Tibial nerve (tissue), 4 donors: ENCODE data around the gene GTF3C1. TPM values are rescaled to one million over a fixed set of nuclear protein-coding genes. Genes with fewer than 3 reads are reported as not detected.

ENCODE experiments used
- DNase-seq, 2 donors: peaks; one replicate each; pipeline ENCODE4 v3.0.0-alpha.2; 2019; ENCODE audit warnings: low spot score in 2 of 2
- H3K27ac ChIP-seq, 4 donors: fragments of 200-600 bp; sonication (generic) in 3 of 4; one replicate each; pipeline ENCODE4 v1.5.1; 2017 to 2019; ENCODE audit warnings: mild to moderate bottlenecking in 1 of 4
- H3K27me3 ChIP-seq, 2 donors: fragments of 200-600 bp; sonication (generic) in 1 of 2; one replicate each; pipeline versions ENCODE4 v1.5.1 to v1.6.0; 2017 to 2019
- H3K36me3 ChIP-seq, 3 donors: fragments of 200-600 bp; sonication (generic); one replicate each; pipeline ENCODE4 v1.5.1; 2018 to 2019
- H3K4me1 ChIP-seq, 4 donors: fragments of 200-600 bp; sonication (generic) in 3 of 4; one replicate each; pipeline ENCODE4 v1.5.1; 2017 to 2019
- H3K4me3 ChIP-seq, 4 donors: fragments of 200-600 bp; sonication (generic) in 3 of 4; one replicate each; pipeline ENCODE4 v1.5.1; 2017 to 2019; ENCODE audit warnings: mild to moderate bottlenecking in 1 of 4, moderate library complexity in 1 of 4
- H3K9me3 ChIP-seq, 4 donors: fragments of 200-600 bp; sonication (generic) in 3 of 4; one replicate each; pipeline ENCODE4 v1.5.1; 2017 to 2019
- CTCF ChIP-seq, 5 experiments: fragments of 200-600 bp in 3 of 5; fragments of 450-650 bp in 2 of 5; sonication (generic) in 3 of 5; IDR thresholded peaks; one replicate each; pipeline ENCODE4 v1.5.1; 2016 to 2019; ENCODE audit warnings: antibody characterized with exemption in 5 of 5, mild to moderate bottlenecking in 3 of 5, moderate library complexity in 2 of 5
- EP300 ChIP-seq, 2 donors: sonication (generic); formaldehyde crosslinking; IDR thresholded peaks; one replicate each; pipeline ENCODE4 v1.6.1; 2017; ENCODE audit warnings: antibody characterized with exemption in 2 of 2, mild to moderate bottlenecking in 1 of 2
- POLR2A ChIP-seq, 2 donors: fragments of 450-650 bp; IDR thresholded peaks; one replicate each; pipeline ENCODE4 v1.6.1; 2017; ENCODE audit warnings: antibody characterized with exemption in 2 of 2, mild to moderate bottlenecking in 2 of 2, moderate library complexity in 2 of 2
- WGBS, 2 donors: methylation state at CpG; one replicate each; pipeline ENCODE4 v1.1.5; 2018; 5-methylcytosine and 5-hydroxymethylcytosine counted together
- total RNA-seq, 4 donors: library from RNA; depleted of rRNA; stranded (reverse); fragments of >200 nt; gene quantifications; one replicate each; pipeline ENCODE4 v1.1.0, GENCODE V29; 2016

GTF3C1 gene
- total RNA-seq, 4 donors from 2014 or later: 66.7 to 92.4 (median 69.9) TPM

- Histone ChIP-seq H3K27ac (no peak overlapping the region), H3K27me3 (no peaks in the 10 kb centered on the region), H3K4me1 (peaks cover 0 to 25% (median 0%) of the 10 kb centered on the region in 4 donors), H3K4me3 (no peak overlapping the region), H3K9me3 (no peaks in the 10 kb centered on the region), H3K36me3 (peaks cover 4 to 100% (median 33%) of the 10 kb centered on the region in 3 donors)
- TF ChIP-seq CTCF (IDR thresholded peaks at IDR 0.05) (no peak), POLR2A (IDR thresholded peaks at IDR 0.05) (no peak), EP300 (IDR thresholded peaks at IDR 0.05) (no peak)
- no peak for DNase-seq
- 81 to 84% methylated on average over 16 of the region's 16 CpGs for WGBS, 2 donors
Observed at GRCh38 chr16:27491894-27492587, 57.7 kb downstream of the GTF3C1 start.

- TF ChIP-seq EP300 (IDR thresholded peaks at IDR 0.05) (no peak), POLR2A (IDR thresholded peaks at IDR 0.05) (no peak), CTCF (IDR thresholded peaks at IDR 0.05) (no peak)
- 91 to 94% methylated on average over 7 of the region's 7 CpGs for WGBS, 2 donors
- Histone ChIP-seq H3K9me3 (no peaks in the 10 kb centered on the region), H3K27ac (no peak overlapping the region), H3K4me1 (peaks cover 0 to 6% (median 0%) of the 10 kb centered on the region in 4 donors), H3K36me3 (peaks cover 8 to 100% (median 40%) of the 10 kb centered on the region in 3 donors), H3K27me3 (no peaks in the 10 kb centered on the region), H3K4me3 (no peak overlapping the region)
- no peak for DNase-seq
Observed at GRCh38 chr16:27489906-27490305, 59.8 kb downstream of the GTF3C1 start.

- H3K27me3 ChIP-seq: no peaks in the 10 kb centered on the region
- WGBS, 2 donors: 94 to 97% methylated on average over 20 to 21 of the region's 21 CpGs
- peaks cover 0 to 1% (median 0%) of the 10 kb centered on the region in 4 donors for H3K4me1 ChIP-seq
- H3K4me3 ChIP-seq: no peak overlapping the region
- no peak for DNase-seq
- no peak overlapping the region for H3K27ac ChIP-seq
- H3K36me3 ChIP-seq: peaks cover 8 to 100% (median 37%) of the 10 kb centered on the region in 3 donors
- H3K9me3 ChIP-seq: no peaks in the 10 kb centered on the region
- TF ChIP-seq POLR2A (IDR thresholded peaks at IDR 0.05): no peak
- TF ChIP-seq CTCF (IDR thresholded peaks at IDR 0.05): no peak
- TF ChIP-seq EP300 (IDR thresholded peaks at IDR 0.05): no peak
Observed at GRCh38 chr16:27489421-27489820, 60.3 kb downstream of the GTF3C1 start.

- Histone ChIP-seq H3K4me1 (no peaks in the 10 kb centered on the region), H3K4me3 (no peak overlapping the region), H3K36me3 (peaks cover 8 to 100% (median 46%) of the 10 kb centered on the region in 3 donors), H3K27ac (no peak overlapping the region), H3K27me3 (no peaks in the 10 kb centered on the region), H3K9me3 (no peaks in the 10 kb centered on the region)
- TF ChIP-seq CTCF (IDR thresholded peaks at IDR 0.05) (no peak), EP300 (IDR thresholded peaks at IDR 0.05) (no peak), POLR2A (IDR thresholded peaks at IDR 0.05) (no peak)
- 92 to 96% methylated on average over 3 of the region's 3 CpGs for WGBS, 2 donors
- no peak for DNase-seq
Observed at GRCh38 chr16:27486760-27487159, 63.0 kb downstream of the GTF3C1 start.

- Histone ChIP-seq H3K27ac (no peak overlapping the region), H3K4me3 (no peak overlapping the region), H3K9me3 (no peaks in the 10 kb centered on the region), H3K27me3 (no peaks in the 10 kb centered on the region), H3K4me1 (no peaks in the 10 kb centered on the region), H3K36me3 (peaks cover 8 to 100% (median 49%) of the 10 kb centered on the region in 3 donors)
- DNase-seq: no peak
- no peak for TF ChIP-seq POLR2A (IDR thresholded peaks at IDR 0.05)
- TF ChIP-seq EP300 (IDR thresholded peaks at IDR 0.05): no peak
- TF ChIP-seq CTCF (IDR thresholded peaks at IDR 0.05): no peak
- WGBS, 2 donors: 88 to 90% methylated on average over 8 of the region's 8 CpGs
Observed at GRCh38 chr16:27486344-27486743, 63.4 kb downstream of the GTF3C1 start.
